ENCODE results near the gene VTI1A. TPM values are rescaled to one million over a fixed set of nuclear protein-coding genes. Genes with fewer than 3 reads are reported as not detected.

VTI1A gene
- polyA plus RNA-seq, 1 of the 3 experiments (the other 2 are of a cell fraction) = 8.3 TPM

DNA sequence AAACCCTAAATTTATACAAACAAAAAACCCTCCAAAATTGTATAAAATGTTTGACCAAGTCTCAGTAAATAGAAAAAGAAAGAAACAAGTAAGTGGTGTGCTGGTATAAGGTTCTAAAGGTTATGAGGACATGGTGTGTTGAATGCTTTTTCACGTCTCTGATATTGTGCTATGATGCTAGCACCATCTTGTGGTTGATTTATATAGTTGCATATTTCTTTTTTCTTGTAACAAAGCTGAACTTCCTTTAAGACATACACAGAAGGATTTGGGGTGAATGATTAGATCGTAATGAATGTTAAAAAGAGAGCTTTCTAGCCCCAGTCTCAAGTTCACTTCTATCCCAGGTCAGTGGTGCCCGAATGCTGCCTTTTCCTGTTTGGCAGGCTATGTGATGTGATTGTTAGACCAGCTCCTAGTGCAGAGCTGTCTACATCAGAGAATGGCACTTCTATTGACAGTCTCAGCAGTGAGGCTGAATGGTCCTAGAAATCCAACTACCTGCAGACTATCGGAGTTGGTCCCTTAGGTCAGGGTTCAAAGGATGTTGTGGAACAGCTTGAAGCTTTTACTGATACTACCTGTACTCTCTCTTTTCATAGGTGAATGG, 25.0 kb downstream of the VTI1A start:
- Histone ChIP-seq H3K36me3 (replicated peaks in 1 of 2; ENCODE audit: control insufficient read depth in 1 of 2, insufficient read depth in 2 of 2, low read length in 1 of 2) (peaks cover 5 to 15% of the 10 kb centered on the region in 2 experiments), H3K4me3 (ENCODE audit: low read depth in 2 of 2, low read length in 1 of 2) (no peak overlapping the region), H3K4me1 (ENCODE audit: control insufficient read depth in 1 of 2, insufficient read depth in 2 of 2, low read depth in 1 of 2, low read length in 1 of 2) (peaks cover 2 to 6% of the 10 kb centered on the region in 2 experiments; a peak in 3 of 4 replicates), H3K4me2 (no peak overlapping the region), H3K9me3 (no peaks in the 10 kb centered on the region), H3F3A (replicated peaks; ENCODE audit: insufficient read depth) (no peaks in the 10 kb centered on the region), H3K9me2 (no peaks in the 10 kb centered on the region), H3K27ac (ENCODE audit: low read depth in 2 of 2, low read length in 1 of 2) (no peak overlapping the region), H3K27me3 (ENCODE audit: insufficient read depth) (no peaks in the 10 kb centered on the region), H4K20me1 (ENCODE audit: insufficient read depth) (no peaks in the 10 kb centered on the region), H3K9ac (no peak overlapping the region), H3K79me2 (ENCODE audit: insufficient read depth) (peaks cover 2% of the 10 kb centered on the region; the same call in 1 of the 2 replicates), H2AFZ (ENCODE audit: low read depth) (0 out of 2 replicates have a peak overlapping the region, but pooled peaks have one; percentile 43)
- ChIA-PET POLR2A (interaction anchor here (0.6 to 1.3 kb wide), 2 partner anchors 25 to 36 kb away, joined by 3 to 4 read pairs; partner anchors contain the start of genes VTI1A and ZDHHC6), CTCF (interaction anchor here (0.6 to 3.2 kb wide), 42 partner anchors 9 to 1103 kb away, joined by 3 to 28 read pairs (median 4); no protein-coding TSS in a partner anchor)
- TF ChIP-seq SMC3 (IDR thresholded peaks at IDR 0.05; ENCODE audit: low read depth, low read length) (peak; percentile 46), JUND (IDR thresholded peaks at IDR 0.05) (no peak), RAD21 (IDR thresholded peaks at IDR 0.05; ENCODE audit: low read length) (peak; percentile 78)
- TF ChIP-seq, protein P1, sequence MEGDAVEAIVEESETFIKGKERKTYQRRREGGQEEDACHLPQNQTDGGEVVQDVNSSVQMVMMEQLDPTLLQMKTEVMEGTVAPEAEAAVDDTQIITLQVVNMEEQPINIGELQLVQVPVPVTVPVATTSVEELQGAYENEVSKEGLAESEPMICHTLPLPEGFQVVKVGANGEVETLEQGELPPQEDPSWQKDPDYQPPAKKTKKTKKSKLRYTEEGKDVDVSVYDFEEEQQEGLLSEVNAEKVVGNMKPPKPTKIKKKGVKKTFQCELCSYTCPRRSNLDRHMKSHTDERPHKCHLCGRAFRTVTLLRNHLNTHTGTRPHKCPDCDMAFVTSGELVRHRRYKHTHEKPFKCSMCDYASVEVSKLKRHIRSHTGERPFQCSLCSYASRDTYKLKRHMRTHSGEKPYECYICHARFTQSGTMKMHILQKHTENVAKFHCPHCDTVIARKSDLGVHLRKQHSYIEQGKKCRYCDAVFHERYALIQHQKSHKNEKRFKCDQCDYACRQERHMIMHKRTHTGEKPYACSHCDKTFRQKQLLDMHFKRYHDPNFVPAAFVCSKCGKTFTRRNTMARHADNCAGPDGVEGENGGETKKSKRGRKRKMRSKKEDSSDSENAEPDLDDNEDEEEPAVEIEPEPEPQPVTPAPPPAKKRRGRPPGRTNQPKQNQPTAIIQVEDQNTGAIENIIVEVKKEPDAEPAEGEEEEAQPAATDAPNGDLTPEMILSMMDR (IDR thresholded peaks at IDR 0.05) = peak; percentile 82
- WGBS (ENCODE audit: low lambda C conversion rate) = 3% methylated on average over 4 of the region's 4 CpGs
- DNase-seq = peak; percentile 48

- no peak for DNase-seq
- 71% methylated on average over 3 of the region's 3 CpGs for WGBS (ENCODE audit: low lambda C conversion rate)
- H3K9ac ChIP-seq = no peak overlapping the region
- no peak overlapping the region for H3K4me3 ChIP-seq (ENCODE audit: low read depth in 2 of 2, low read length in 1 of 2)
- no peak overlapping the region for H3K4me2 ChIP-seq
- ChIA-PET POLR2A (no interaction called here), CTCF (interaction anchor here (0.6 to 4.3 kb wide), 37 partner anchors 9 to 1140 kb away, joined by 3 to 45 read pairs (median 4); partner anchors contain the start of gene VTI1A)
- no peaks in the 10 kb centered on the region for H3K36me3 ChIP-seq (replicated peaks in 1 of 2; ENCODE audit: control insufficient read depth in 1 of 2, insufficient read depth in 2 of 2, low read length in 1 of 2)
- H2AFZ ChIP-seq (ENCODE audit: low read depth) = no peak overlapping the region
- no peaks in the 10 kb centered on the region for H4K20me1 ChIP-seq (ENCODE audit: insufficient read depth)
- peaks cover 8% of the 10 kb centered on the region for H3K79me2 ChIP-seq (ENCODE audit: insufficient read depth)
- no peaks in the 10 kb centered on the region for H3K9me3 ChIP-seq
- H3F3A ChIP-seq (replicated peaks; ENCODE audit: insufficient read depth) = no peaks in the 10 kb centered on the region
- no peaks in the 10 kb centered on the region for H3K27me3 ChIP-seq (ENCODE audit: insufficient read depth)
- TF ChIP-seq SMC3 (IDR thresholded peaks at IDR 0.05; ENCODE audit: low read depth, low read length) (peak; percentile 55), RAD21 (IDR thresholded peaks at IDR 0.05; ENCODE audit: low read length) (peak; percentile 80), CHD2 (IDR thresholded peaks at IDR 0.05; ENCODE audit: low read length, partially characterized antibody) (no peak)
- TF ChIP-seq, protein P1 (IDR thresholded peaks at IDR 0.05) = peak; percentile 79
- H3K9me2 ChIP-seq = no peaks in the 10 kb centered on the region
- no peak overlapping the region for H3K27ac ChIP-seq (ENCODE audit: low read depth in 2 of 2, low read length in 1 of 2)
- H3K4me1 ChIP-seq (ENCODE audit: control insufficient read depth in 1 of 2, insufficient read depth in 2 of 2, low read depth in 1 of 2, low read length in 1 of 2) = peaks cover 2 to 6% of the 10 kb centered on the region in 2 experiments; a peak in 3 of 4 replicates
These were observed 28.7 kb downstream of the VTI1A start for GRCh38 chr10:112475575-112476218.
